HL-60 (cell line): Measurements from ENCODE around the gene DDX24.

Source experiments
- CTCF ChIP-seq: IDR thresholded peaks from one replicate; pipeline ENCODE4 v1.5.1; 2011; ENCODE audit warnings: low read length, control low read depth, inconsistent platforms; ENCODE audit not compliant: insufficient read depth
- POLR2AphosphoS5 ChIP-seq: IDR thresholded peaks from 2 replicates; pipeline ENCODE4 v1.6.1; 2012; ENCODE audit warnings: low read depth
- REST ChIP-seq: IDR thresholded peaks from 2 replicates; pipeline ENCODE4 v1.6.1; 2012; ENCODE audit warnings: low read depth; ENCODE audit not compliant: insufficient replicate concordance

- TF ChIP-seq CTCF, result no peak
- no peak for TF ChIP-seq REST
- TF ChIP-seq POLR2AphosphoS5, result no peak
Measured at GRCh38 chr14:94016446-94016976, 64.5 kb downstream of the DDX24 start.
